GM21526 (cell line): ENCODE results near the gene ARMC2.
"Not testable (repeated sequence)": the region's sequence is repeated elsewhere in the genome, so short reads cannot be mapped to it uniquely, and the experiment has no call there.

Experiments
- ATAC-seq: cut with Tn5 transposase; IDR thresholded peaks from one replicate; pipeline ENCODE4 v1.9.1; 2021; ENCODE audit warnings: moderate library complexity; ENCODE audit not compliant: unreplicated experiment, low FRiP score

Gene ARMC2, protein sequence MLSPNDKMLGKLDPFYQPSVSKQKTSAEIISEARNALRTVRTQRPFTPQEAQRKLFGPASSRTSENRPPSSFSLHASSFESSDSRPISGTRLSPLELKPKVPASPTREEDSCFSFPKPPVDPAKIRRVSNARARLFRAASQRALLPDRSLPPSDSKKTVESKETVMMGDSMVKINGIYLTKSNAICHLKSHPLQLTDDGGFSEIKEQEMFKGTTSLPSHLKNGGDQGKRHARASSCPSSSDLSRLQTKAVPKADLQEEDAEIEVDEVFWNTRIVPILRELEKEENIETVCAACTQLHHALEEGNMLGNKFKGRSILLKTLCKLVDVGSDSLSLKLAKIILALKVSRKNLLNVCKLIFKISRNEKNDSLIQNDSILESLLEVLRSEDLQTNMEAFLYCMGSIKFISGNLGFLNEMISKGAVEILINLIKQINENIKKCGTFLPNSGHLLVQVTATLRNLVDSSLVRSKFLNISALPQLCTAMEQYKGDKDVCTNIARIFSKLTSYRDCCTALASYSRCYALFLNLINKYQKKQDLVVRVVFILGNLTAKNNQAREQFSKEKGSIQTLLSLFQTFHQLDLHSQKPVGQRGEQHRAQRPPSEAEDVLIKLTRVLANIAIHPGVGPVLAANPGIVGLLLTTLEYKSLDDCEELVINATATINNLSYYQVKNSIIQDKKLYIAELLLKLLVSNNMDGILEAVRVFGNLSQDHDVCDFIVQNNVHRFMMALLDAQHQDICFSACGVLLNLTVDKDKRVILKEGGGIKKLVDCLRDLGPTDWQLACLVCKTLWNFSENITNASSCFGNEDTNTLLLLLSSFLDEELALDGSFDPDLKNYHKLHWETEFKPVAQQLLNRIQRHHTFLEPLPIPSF

DNA sequence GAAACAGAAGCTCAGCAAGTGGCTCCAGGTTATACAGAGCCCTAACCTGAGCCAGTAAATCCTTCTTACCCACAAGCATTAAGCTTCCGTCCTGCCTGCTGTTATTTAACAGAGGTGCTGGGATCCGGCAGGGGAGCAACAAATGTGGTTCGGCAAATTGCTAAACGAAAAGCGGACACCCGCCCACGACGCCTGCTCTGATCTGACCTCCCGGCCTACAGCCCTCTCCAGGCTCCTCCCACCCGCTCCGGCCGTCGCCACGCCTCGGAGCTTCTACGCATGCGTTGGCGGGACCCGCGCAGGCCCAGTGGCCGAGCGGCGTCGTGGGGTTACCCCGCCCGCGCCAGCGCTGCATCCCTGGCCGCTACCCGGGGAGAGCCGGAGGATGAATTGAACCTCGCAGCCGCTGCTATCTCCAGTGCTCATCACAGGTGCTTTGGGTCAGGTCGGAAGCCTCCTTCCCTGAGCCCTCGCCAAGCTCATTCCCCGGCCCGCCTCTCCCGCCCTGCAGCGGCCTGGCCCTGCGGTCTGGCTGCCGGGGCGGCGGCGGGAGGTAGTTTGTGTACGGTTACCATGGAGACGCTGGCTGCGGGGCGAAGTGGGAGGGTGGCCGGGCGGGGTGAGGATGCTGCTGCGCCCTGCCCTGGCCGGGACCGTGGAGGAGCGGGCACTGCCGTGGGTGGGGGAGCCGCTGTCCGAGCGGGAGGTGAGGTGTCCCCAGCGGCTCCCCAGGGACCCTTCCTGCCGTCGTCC is at the start of gene ARMC2:
TSS of gene ARMC2 (plus strand) at position 307 of the 753 bp plus-strand sequence. CDS start 5,846 bp downstream, outside the sequence.
- peak; percentile 96 for ATAC-seq

GRCh38 chr6:108798670-108799353 is 49.4 kb upstream of the ARMC2 start:
- no peak for ATAC-seq

GRCh38 chr6:108799354-108799717 is 48.9 kb upstream of the ARMC2 start:
- no peak for ATAC-seq

DNA sequence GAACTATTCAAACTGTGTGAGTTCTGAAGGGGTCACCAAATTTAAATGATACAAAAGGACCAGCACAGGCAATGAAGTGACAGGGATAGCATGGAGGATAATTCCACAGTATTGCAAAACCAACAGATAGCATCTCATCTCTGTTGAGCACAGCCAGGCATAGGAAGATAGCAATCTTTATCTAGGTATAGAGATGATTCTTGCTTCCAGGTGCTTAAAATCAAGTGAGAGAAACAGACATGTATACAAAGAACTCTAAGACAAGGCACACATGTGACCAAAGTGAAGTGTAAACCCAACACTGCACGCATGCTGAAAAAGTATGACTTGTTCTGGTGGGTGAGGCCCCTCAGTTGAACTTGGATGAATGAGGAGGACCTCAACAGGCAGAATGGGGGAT is 48.4 kb upstream of the ARMC2 start:
- ATAC-seq, result no peak

- no peak for ATAC-seq
Observed at GRCh38 chr6:108800427-108800864, 47.8 kb upstream of the ARMC2 start.

DNA sequence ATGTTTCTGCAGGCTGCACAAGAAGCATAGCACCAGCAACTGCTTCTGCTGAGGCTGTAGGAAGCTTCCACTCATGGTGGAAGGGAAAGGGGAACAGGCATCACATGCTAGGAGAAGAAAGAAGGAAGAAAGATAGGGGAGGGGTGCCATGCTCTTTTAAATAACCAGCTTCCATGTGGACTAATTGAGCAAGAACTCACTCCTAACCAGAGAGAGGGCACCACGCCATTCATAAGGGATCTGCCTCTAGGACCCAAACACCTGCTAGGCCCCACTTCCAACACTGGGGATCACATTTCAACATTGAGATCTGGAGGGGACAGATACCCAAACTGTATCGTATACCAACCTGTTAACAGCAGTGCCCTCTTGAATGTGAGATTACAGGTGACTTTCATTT is 46.9 kb upstream of the ARMC2 start:
- no peak for ATAC-seq

DNA sequence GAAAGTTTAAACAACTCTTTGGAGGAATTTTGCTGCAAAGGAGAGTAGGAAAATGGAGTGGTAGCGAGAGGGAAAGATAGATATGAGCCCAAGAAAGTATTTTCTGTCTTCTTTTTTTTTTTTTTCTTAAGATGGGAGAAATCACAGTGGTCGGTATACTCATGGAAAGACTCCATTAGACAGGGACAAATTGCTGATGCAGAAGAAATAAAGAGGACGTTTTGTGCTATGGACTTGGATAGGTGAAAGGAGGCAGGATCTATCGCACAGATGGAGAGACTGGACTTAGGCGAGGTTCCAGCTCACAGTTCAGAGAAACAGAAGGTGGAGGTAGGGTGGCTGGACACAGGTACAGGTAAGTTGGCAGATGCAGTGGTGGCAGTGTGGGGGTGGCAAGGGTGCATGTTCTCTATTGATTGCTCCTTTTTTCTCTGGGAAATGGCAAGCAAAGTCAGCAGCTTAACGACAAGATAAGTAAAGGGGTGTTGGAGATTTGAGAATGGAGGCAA is 44.2 kb upstream of the ARMC2 start:
- no peak for ATAC-seq

GRCh38 chr6:108804956-108805355 is 43.3 kb upstream of the ARMC2 start:
- ATAC-seq, result no peak

DNA sequence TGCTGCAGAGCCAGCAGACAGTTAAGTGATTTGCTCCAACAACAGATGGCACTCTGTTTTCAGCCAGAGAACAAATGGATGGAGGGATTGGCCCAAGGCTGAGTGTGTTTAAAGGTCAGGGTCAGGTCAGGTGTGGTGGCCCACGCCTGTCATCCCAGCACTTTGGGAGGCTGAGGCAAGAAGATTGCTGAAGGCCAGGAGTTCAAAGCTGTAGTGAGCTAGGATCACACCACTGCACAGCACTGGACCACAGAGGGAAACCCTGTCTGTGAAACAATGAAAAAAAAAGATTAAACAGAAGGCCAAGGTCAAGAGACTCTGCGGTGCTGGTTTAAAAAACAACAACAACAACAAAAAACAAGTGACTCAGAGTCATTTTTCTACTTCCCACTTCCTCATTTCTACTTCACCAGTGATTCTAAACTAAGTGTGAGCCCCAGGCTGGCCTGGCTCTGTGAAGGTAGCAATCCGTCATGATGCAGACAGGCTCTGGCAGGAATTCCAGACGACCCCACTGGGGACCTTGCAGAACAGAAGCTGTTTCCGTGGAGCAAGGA is 42.5 kb upstream of the ARMC2 start:
- ATAC-seq, result peak; percentile 87

DNA sequence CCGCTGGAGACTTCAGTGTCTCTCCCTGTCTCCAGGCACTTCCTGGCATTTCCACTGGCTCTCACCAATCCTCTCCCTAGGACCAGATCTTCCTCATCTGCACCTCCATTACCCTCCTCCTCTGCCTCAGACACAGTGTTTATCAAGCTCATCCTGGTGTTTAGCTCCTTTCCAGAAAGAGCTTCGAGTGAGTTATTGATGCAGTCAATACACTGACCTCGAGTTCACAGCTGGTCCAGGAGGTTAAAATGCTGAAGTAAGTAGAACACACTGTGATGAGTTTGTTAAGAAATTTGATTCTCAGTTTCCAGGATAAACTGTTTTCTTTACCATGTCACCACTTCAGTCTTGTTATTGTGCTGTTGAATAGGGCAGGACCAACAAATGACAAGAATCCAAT is 42.1 kb upstream of the ARMC2 start:
- ATAC-seq, result peak; percentile 24

GRCh38 chr6:108806665-108807064 is 41.6 kb upstream of the ARMC2 start:
- ATAC-seq, result no peak

GRCh38 chr6:108807928-108808327 is 40.3 kb upstream of the ARMC2 start:
- no peak for ATAC-seq

DNA sequence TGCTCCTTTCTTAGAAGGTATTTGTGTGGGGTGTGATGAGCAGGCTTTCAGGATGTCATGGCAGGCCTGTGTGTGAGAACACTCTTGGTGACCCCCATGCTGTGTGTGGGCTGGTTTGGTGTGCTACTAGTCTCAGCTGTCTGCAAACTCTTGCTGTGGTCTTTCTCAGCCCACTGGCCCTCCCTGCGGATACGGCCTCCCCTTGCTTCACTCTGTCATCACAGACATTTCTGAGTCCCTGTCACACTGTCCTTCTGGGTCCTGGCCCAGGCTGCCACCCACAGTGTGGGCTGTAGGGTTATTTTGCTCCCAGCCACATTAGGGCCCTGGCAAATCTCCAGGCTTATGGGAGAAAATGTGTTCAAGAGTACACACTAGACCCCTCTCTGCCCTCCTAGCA is 39.0 kb upstream of the ARMC2 start:
- ATAC-seq, result no peak

GRCh38 chr6:108810057-108810643 is 38.1 kb upstream of the ARMC2 start:
- ATAC-seq, result no peak

DNA sequence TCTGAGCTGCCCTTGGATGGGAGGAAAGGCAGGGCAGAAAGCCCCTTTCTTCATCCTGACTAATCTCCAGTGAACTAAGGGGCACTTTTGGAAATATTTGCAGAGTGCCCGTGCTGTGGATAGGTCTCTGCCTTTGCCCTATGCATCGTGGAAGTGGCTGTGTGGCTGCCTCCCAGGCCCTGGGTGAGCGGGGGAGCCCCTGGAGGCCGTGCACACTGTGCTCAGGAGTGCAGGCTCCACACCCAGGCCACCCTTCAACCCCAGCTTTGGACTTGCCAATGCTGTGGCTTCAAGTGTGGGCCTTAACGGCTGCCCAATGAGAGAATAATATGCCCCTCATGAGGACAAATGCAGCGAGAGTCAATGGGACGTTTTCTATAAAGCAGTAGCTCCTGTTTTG is 36.7 kb upstream of the ARMC2 start:
- no peak for ATAC-seq

- not testable (repeated sequence) for ATAC-seq
Observed at GRCh38 chr6:108813218-108813617, 35.0 kb upstream of the ARMC2 start.

DNA sequence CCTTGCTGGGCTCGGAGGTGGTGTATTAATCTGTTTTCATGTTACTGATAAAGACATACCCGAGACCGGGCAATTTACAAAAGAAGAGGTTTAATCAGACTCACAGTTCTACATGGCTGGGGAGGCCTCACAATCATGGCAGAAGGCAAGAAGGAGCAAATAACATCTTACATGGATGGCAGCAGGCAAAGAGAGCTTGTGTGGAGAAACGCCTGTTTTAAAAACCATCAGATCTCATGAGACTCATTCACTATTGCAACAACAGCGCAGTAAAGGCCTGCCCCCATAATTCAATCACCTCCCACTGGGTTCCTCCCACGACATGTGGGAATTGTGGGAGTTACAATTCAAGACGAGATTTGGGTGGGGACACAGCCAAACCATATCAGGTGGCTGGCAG is 30.9 kb upstream of the ARMC2 start:
- not testable (repeated sequence) for ATAC-seq

DNA sequence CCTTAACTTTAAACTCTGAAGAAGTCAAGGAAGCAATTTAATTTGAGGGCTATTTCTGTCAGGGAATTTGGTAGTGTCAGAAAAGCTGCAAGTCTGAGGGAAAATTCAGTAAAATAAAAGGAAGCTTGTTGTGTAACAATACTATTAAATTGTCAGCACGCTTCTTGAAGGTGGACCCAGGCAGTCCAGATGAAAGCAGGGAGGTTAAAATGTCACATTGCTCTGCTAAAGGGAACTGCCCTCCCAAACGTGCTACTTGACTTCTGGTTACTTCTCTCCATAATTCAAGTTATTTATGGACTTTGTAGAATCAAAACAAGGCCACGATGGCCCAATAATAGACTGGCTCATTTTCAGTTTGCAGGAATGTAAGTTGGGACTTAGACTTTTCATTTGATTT is 28.2 kb upstream of the ARMC2 start:
- no peak for ATAC-seq

DNA sequence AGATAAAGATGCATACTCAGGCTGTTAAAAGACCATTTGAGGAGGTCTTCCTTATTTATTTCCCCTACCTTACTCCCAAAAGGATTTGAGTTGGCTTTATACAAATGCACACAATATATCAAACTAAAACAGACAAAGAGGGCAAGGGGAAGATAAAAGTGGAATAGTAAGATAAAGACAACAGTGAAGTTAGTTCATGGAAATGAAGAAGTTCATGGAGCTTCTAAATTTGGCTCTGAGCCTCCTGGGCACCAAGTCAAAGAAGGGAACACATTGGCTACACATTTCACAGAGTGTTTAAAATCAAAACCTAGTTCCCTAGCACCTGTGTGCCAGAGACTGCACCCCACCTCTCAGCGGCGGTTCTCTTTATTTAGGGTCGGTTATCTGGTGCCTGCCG is 25.8 kb upstream of the ARMC2 start:
- no peak for ATAC-seq
